ENCODE results near the gene CLN6. TPM values are rescaled to one million over a fixed set of nuclear protein-coding genes. Genes with fewer than 3 reads are reported as not detected.

CLN6 gene
- total and polyA plus RNA-seq, 9 of the 15 experiments (the other 6 are each of a cell fraction or from before 2014, with no cell fraction given): 0.71 to 53.3 (median 39.3) TPM

DNA sequence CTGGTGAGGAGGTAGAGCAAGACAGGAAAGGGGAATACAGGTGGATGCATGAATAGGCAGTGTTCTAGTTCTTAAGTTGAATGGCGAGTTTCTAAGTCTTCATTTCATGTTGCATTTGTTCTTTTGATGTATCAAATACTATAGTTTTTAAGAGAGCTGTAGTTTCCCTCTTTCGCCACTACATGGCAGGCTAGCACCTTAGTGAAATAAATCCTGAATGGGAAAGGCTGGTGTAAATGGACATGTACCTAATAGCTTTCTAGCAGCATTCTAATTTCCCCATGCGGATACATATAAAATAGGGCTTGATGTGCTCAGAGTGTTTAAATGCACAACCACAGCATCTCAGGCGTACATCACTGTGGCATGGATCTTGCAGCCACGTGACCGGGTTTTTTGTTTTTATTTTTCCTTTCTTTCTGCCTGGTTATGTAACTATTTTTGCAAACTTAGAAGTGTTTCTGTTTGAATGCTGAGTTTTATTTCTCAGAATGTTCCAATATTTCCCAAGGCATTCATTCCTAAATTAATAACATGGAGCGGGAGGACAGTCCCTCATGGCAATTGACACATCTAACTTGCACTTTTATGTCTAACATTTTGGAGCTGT, 23.5 kb upstream of the CLN6 start (continued):
- TF ChIP-seq CTCF (IDR thresholded peaks at IDR 0.05 in 2 of 3, conservative IDR thresholded peaks at IDR 0.05 in 1 of 3; ENCODE audit: insufficient read depth in 2 of 3, low read depth in 1 of 3, low read length in 3 of 3): peak; percentile 74 to 93 (median 81)
- TF ChIP-seq, protein P1, sequence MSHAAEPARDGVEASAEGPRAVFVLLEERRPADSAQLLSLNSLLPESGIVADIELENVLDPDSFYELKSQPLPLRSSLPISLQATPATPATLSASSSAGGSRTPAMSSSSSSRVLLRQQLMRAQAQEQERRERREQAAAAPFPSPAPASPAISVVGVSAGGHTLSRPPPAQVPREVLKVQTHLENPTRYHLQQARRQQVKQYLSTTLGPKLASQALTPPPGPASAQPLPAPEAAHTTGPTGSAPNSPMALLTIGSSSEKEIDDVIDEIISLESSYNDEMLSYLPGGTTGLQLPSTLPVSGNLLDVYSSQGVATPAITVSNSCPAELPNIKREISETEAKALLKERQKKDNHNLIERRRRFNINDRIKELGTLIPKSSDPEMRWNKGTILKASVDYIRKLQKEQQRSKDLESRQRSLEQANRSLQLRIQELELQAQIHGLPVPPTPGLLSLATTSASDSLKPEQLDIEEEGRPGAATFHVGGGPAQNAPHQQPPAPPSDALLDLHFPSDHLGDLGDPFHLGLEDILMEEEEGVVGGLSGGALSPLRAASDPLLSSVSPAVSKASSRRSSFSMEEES (CRISPR knock-in tag; IDR thresholded peaks at IDR 0.05): peak; percentile 26; the same call in 1 of the 2 replicates
- TF ChIP-seq, protein P2, sequence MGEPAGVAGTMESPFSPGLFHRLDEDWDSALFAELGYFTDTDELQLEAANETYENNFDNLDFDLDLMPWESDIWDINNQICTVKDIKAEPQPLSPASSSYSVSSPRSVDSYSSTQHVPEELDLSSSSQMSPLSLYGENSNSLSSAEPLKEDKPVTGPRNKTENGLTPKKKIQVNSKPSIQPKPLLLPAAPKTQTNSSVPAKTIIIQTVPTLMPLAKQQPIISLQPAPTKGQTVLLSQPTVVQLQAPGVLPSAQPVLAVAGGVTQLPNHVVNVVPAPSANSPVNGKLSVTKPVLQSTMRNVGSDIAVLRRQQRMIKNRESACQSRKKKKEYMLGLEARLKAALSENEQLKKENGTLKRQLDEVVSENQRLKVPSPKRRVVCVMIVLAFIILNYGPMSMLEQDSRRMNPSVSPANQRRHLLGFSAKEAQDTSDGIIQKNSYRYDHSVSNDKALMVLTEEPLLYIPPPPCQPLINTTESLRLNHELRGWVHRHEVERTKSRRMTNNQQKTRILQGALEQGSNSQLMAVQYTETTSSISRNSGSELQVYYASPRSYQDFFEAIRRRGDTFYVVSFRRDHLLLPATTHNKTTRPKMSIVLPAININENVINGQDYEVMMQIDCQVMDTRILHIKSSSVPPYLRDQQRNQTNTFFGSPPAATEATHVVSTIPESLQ (CRISPR knock-in tag; IDR thresholded peaks at IDR 0.05): no peak
- TF ChIP-seq, protein P3, sequence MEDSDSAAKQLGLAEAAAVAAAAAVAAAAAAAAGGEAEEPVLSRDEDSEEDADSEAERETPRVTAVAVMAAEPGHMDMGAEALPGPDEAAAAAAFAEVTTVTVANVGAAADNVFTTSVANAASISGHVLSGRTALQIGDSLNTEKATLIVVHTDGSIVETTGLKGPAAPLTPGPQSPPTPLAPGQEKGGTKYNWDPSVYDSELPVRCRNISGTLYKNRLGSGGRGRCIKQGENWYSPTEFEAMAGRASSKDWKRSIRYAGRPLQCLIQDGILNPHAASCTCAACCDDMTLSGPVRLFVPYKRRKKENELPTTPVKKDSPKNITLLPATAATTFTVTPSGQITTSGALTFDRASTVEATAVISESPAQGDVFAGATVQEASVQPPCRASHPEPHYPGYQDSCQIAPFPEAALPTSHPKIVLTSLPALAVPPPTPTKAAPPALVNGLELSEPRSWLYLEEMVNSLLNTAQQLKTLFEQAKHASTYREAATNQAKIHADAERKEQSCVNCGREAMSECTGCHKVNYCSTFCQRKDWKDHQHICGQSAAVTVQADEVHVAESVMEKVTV (CRISPR knock-in tag; IDR thresholded peaks at IDR 0.05): peak; percentile 49; the same call in 1 of the 2 replicates
